Measurements from ENCODE around the gene WNT2.
"Not testable (repeated sequence)": the region's sequence is repeated elsewhere in the genome, so short reads cannot be mapped to it uniquely, and the experiment has no call there.

The WNT2 gene

DNA sequence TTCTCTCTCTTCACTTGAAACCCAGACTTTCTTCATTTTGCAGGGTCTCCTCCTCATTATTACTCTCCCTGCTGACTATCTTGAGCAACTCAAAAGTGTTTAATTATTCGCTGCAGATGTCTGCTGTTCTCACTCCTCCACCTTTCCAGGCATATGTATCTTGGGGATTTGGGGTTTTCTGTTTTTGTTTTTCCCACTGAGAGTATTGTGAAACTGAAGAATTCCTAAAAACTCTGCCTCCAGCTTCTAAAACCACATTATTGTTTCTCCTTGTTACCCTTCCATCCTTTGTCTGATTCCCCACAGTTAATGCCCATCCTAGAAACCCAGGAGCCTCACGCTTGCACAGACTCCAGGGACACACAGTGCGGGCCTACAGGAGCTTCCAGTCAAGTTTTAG is 51.3 kb downstream of the WNT2 start:
- in situ Hi-C loops (cut with MboI; ENCODE audit: low pct_unique_long_range_greater_than_20kb, low sequenced_read_pairs): no loop called here
- DNase-seq: no peak

- in situ Hi-C loops (cut with MboI; ENCODE audit: low pct_unique_long_range_greater_than_20kb, low sequenced_read_pairs): no loop called here
Observed at GRCh38 chr7:117270371-117270770, 52.5 kb downstream of the WNT2 start.

GRCh38 chr7:117269886-117270285 is 53.0 kb downstream of the WNT2 start:
- in situ Hi-C loops (cut with MboI; ENCODE audit: low pct_unique_long_range_greater_than_20kb, low sequenced_read_pairs): no loop called here
- DNase-seq: no peak

More at GRCh38 chr7:117270371-117270770, 52.5 kb downstream of the WNT2 start:
- DNase-seq: no peak

- in situ Hi-C loops (cut with MboI; ENCODE audit: low pct_unique_long_range_greater_than_20kb, low sequenced_read_pairs): no loop called here
- no peak for DNase-seq
Observed at GRCh38 chr7:117269417-117269816, 53.4 kb downstream of the WNT2 start.

- no peak for DNase-seq
- in situ Hi-C loops (cut with MboI; ENCODE audit: low pct_unique_long_range_greater_than_20kb, low sequenced_read_pairs): no loop called here
Observed at GRCh38 chr7:117264716-117265115, 58.1 kb downstream of the WNT2 start.

- in situ Hi-C loops (cut with MboI; ENCODE audit: low pct_unique_long_range_greater_than_20kb, low sequenced_read_pairs): no loop called here
- DNase-seq: no peak
Observed at GRCh38 chr7:117262546-117262945, 60.3 kb downstream of the WNT2 start.

- in situ Hi-C loops (cut with MboI; ENCODE audit: low pct_unique_long_range_greater_than_20kb, low sequenced_read_pairs): no loop called here
- no peak for DNase-seq
Observed at GRCh38 chr7:117259615-117260014, 63.2 kb downstream of the WNT2 start.

- no peak for DNase-seq
- in situ Hi-C loops (cut with MboI; ENCODE audit: low pct_unique_long_range_greater_than_20kb, low sequenced_read_pairs): no loop called here
Observed at GRCh38 chr7:117251687-117252086, 71.2 kb downstream of the WNT2 start.

DNA sequence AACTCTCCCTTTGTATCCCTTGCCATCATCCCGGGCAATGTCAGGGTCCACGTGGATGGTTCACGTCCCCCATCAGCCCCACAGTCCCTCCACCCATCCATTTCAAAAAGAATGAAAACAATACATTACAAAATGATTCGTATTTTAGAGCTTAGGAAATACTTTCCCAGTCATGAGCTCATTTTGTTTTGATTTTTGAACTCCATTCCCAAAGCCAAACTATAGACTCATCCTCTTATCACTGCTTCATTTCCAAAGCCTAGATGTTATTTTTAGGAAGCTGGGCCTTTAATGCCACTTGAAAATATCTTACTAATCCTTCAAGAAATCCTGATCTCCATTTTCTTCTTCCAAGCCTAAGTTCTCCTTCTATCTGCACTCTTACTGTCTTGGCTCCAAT is 72.1 kb downstream of the WNT2 start:
- in situ Hi-C loops (cut with MboI; ENCODE audit: low pct_unique_long_range_greater_than_20kb, low sequenced_read_pairs): no loop called here

DNA sequence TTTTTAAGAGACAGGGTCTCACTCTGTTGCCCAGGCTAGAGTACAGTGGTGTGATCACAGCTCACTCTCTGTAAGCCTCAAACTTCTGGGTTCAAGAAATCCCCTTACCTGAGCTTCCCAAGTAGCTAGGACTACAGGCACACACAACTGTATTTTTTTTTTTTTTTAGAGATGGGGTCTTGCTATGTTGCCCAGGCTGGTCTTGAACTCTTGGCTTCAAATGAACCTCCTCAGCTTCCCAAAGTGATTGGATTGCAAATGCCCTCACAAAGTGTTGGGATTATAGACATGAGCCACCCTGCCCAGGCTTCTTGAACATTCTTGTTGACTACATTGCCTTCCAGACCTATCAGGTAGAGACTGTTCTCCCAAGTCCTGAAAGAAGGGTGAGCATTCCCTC is 72.6 kb downstream of the WNT2 start:
- in situ Hi-C loops (cut with MboI; ENCODE audit: low pct_unique_long_range_greater_than_20kb, low sequenced_read_pairs): no loop called here
- no peak for DNase-seq

More for the DNA sequence above, 72.1 kb downstream of the WNT2 start:
- no peak for DNase-seq

DNA sequence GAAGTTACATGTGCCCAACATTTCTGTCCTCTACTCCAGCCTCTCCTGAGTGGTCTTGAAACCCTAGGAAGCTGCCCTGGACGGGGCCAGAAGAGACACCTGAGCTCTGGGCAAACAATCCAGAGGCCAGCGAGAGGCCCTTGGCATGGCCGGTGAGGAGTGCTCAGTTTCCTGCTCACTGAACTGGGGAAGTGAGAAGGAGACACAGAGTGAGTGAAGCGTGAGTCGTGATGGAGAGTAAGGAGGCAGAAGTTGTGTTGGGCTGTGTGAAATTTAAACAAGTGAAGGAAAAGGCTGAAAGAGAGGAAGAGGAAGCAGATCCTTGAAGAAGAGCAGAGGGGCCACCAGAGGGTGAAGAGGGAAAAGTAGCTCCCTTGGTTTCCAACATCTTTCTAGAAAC is 73.2 kb downstream of the WNT2 start:
- in situ Hi-C loops (cut with MboI; ENCODE audit: low pct_unique_long_range_greater_than_20kb, low sequenced_read_pairs): no loop called here
- no peak for DNase-seq

DNA sequence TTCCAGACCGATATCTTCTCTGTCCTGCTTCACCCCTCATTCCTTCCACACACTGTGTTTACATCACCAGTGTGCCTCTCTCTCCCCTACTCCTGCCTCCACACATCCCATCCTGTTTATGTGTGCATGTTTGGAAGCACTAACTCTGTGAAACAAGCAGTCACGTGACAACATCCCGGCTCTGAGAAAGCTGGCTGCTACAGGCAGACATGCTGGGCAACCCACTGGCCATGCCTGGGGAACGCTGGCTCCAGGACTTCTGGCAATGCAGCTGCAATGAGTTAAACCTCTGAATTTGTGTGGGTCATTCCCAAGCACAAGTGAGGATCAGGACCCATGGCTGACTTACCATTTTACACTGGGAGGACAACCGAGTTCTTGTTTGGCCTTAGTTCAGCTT is 74.0 kb downstream of the WNT2 start:
- no peak for DNase-seq
- in situ Hi-C loops (cut with MboI; ENCODE audit: low pct_unique_long_range_greater_than_20kb, low sequenced_read_pairs): no loop called here

DNA sequence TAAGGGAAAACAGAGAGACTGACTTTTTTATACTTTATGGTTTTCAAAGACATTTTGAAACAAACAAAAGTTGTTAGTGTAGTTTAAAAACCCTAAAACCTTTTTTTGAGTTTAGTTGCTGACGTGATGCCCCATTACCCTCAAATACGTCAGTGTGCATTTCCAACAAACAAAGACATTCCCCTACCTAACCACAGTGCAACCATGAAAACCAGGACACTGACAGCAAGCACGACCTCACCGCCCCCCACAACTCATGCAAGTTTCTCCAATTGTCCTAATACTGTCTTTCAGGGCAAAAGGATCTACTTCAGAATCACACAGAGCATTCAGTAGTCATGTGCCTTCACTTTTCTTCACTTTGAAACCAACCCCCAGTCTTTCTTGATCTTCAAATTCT is 75.0 kb downstream of the WNT2 start:
- in situ Hi-C loops (cut with MboI; ENCODE audit: low pct_unique_long_range_greater_than_20kb, low sequenced_read_pairs): no loop called here
- no peak for DNase-seq

DNA sequence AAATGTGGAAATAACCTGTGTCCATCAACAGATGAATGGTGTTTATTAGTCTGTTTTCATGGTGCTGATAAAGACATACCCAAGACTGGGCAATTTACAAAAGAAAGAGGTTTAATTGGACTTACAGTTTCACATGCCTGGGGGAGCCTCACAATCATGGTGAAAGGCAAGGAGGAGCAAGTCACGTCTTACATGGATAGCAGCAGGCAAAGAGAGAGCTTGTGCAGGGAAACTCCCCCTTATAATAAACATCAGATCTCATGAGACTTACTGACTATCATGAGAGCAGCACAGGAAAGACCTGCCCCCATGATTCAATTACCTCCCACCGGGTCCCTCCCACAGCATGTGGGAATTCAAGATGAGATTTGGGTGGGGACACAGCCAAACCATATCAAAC is 77.2 kb downstream of the WNT2 start:
- DNase-seq; in situ Hi-C loops (cut with MboI; ENCODE audit: low pct_unique_long_range_greater_than_20kb, low sequenced_read_pairs): not testable (repeated sequence)

DNA sequence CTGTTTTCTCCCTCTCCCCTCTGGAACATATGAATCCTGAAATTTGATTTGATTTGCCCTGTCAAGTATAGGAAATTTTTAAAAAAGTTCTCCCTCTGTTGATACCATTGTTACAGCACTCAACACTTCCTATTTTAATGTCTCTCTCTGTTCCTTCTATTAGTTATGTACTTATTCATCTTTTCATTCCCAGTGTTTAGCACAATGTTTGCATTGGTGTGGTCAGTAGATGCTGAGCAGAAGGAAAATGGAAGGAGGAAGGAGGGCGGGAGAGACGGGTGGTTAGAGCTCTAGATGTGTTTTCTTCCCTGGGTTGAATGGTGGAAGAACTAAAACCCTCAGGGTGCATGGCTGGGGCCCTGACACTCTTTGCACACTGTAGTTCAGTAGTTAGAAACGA is 79.5 kb downstream of the WNT2 start:
- in situ Hi-C loops (cut with MboI; ENCODE audit: low pct_unique_long_range_greater_than_20kb, low sequenced_read_pairs): no loop called here

GRCh38 chr7:117241088-117241487 is 81.8 kb downstream of the WNT2 start:
- DNase-seq: no peak
- in situ Hi-C loops (cut with MboI; ENCODE audit: low pct_unique_long_range_greater_than_20kb, low sequenced_read_pairs): no loop called here

More for the DNA sequence above, 79.5 kb downstream of the WNT2 start:
- no peak for DNase-seq

GRCh38 chr7:117238937-117239336 is 83.9 kb downstream of the WNT2 start:
- no peak for DNase-seq
- in situ Hi-C loops (cut with MboI; ENCODE audit: low pct_unique_long_range_greater_than_20kb, low sequenced_read_pairs): no loop called here

- no peak for DNase-seq
- in situ Hi-C loops (cut with MboI; ENCODE audit: low pct_unique_long_range_greater_than_20kb, low sequenced_read_pairs): no loop called here
Observed at GRCh38 chr7:117238472-117238871, 84.4 kb downstream of the WNT2 start.

GRCh38 chr7:117237646-117238045 is 85.2 kb downstream of the WNT2 start:
- in situ Hi-C loops (cut with MboI; ENCODE audit: low pct_unique_long_range_greater_than_20kb, low sequenced_read_pairs): no loop called here
- DNase-seq: no peak

DNA sequence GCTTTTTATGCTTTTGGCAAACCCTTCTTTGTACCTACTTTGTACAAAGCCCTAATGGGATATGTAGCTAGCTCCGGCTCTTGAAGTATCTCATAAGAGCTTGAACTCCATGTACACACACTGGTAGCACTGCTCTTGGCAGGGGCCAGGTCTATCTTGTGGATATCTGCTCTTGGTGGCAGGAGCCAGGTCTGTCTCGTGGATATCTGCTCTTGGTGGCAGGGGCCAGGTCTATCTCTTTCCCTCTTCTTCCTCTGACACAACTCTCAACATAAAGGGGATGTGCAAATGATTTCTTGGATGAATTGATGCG is 91.9 kb downstream of the WNT2 start:
- in situ Hi-C loops (cut with MboI; ENCODE audit: low pct_unique_long_range_greater_than_20kb, low sequenced_read_pairs): no loop called here
- DNase-seq: no peak

- in situ Hi-C loops (cut with MboI; ENCODE audit: low pct_unique_long_range_greater_than_20kb, low sequenced_read_pairs): no loop called here
- DNase-seq: no peak
Observed at GRCh38 chr7:117230276-117231046, 92.4 kb downstream of the WNT2 start.

All from KBM-7 (cell line).